ENCODE data around the gene ITGAE.

The ITGAE gene

GRCh38 chr17:3689262-3690093 is 111.5 kb downstream of the ITGAE start:
- DNase-seq: no peak

GRCh38 chr17:3688852-3689261 is 112.1 kb downstream of the ITGAE start:
- no peak for DNase-seq

GRCh38 chr17:3688027-3688553 is 112.9 kb downstream of the ITGAE start:
- no peak for DNase-seq

- no peak for DNase-seq
These were observed 115.8 kb downstream of the ITGAE start for GRCh38 chr17:3685174-3685573.

GRCh38 chr17:3683054-3683511 is 117.9 kb downstream of the ITGAE start:
- peak; percentile 81 for DNase-seq

GRCh38 chr17:3682033-3682432 is 119.0 kb downstream of the ITGAE start:
- DNase-seq: no peak

- no peak for DNase-seq
These were observed 119.4 kb downstream of the ITGAE start for GRCh38 chr17:3681565-3681964.

GRCh38 chr17:3681057-3681456 is 119.9 kb downstream of the ITGAE start:
- DNase-seq: no peak

- DNase-seq: peak; percentile 30
These were observed 121.4 kb downstream of the ITGAE start for GRCh38 chr17:3679531-3680126.

- no peak for DNase-seq
These were observed 122.0 kb downstream of the ITGAE start for GRCh38 chr17:3678821-3679530.

GRCh38 chr17:3678095-3678820 is 122.7 kb downstream of the ITGAE start:
- DNase-seq: no peak

- no peak for DNase-seq
These were observed 125.1 kb downstream of the ITGAE start for GRCh38 chr17:3675886-3676285.

- DNase-seq: no peak
These were observed 128.4 kb downstream of the ITGAE start for GRCh38 chr17:3672571-3672970.

GRCh38 chr17:3669548-3669947 is 131.4 kb downstream of the ITGAE start:
- DNase-seq: peak; percentile 28

- DNase-seq: no peak
These were observed 132.0 kb downstream of the ITGAE start for GRCh38 chr17:3669085-3669347.

GRCh38 chr17:3668279-3669084 is 132.5 kb downstream of the ITGAE start, which contains the start of the genes EMC6 and TAX1BP3:
Gene EMC6 (plus strand): TSS chr17:3668812. CDS start chr17:3669147, 335 bp downstream.
Gene TAX1BP3 (minus strand): TSS chr17:3668578. CDS start chr17:3668526, 52 bp downstream.
- peak; percentile 99 for DNase-seq

- peak; percentile 92 for DNase-seq
These were observed 133.4 kb downstream of the ITGAE start for GRCh38 chr17:3667366-3668278.

GRCh38 chr17:3666516-3666915 is 134.5 kb downstream of the ITGAE start:
- DNase-seq: no peak

- no peak for DNase-seq
These were observed 135.2 kb downstream of the ITGAE start for GRCh38 chr17:3665834-3666233.

Data from hematopoietic multipotent progenitor cell treated with erythropoietin and hydrocortisone succinate and interleukin-3 and kit ligand, for 6 days (in vitro differentiated cells).